Left colon (tissue), 2 donors: Measurements from ENCODE around the gene PLEKHF1. TPM values are rescaled to one million over a fixed set of nuclear protein-coding genes. Genes with fewer than 3 reads are reported as not detected.
A peak's percentile ranks its signal among the peaks of the same experiment; 100 is the strongest.

ENCODE experiments used
- ATAC-seq: fragments of 200-7000 bp; cut with Tn5 transposase; one replicate; pipeline ENCODE4 v1.9.1; 2020; ENCODE audit warnings: mild to moderate bottlenecking, moderate library complexity
- DNase-seq, 2 donors: peaks; one replicate each; pipeline ENCODE4 v3.0.0-alpha.2; 2020
- intact Hi-C, 2 donors: fragments of 100-400 bp; cut with DNase I in 1 of 2; cut with micrococcal nuclease in 1 of 2; formaldehyde crosslinking; loops; one replicate each; pipeline versions ENCODE4 v1.11.2 to v1.14.0; 2022; cut with DNase I, micrococcal nuclease
- total RNA-seq, 2 donors: library from RNA; stranded (reverse); fragmentation: NEBNext Ultra II Directional; extraction: Animal tissue kit (Norgen Biotek cat#: 25700); gene quantifications; one replicate each; pipeline ENCODE4 v1.2.1, GENCODE V29; 2021
- donor health status: DM: no; HTN: no; CAD: no.
- donor health status: DM: yes; HTN: yes; CAD: no.

Gene PLEKHF1
- total RNA-seq, 2 donors from 2014 or later: 2.8 to 3.7 TPM

DNA sequence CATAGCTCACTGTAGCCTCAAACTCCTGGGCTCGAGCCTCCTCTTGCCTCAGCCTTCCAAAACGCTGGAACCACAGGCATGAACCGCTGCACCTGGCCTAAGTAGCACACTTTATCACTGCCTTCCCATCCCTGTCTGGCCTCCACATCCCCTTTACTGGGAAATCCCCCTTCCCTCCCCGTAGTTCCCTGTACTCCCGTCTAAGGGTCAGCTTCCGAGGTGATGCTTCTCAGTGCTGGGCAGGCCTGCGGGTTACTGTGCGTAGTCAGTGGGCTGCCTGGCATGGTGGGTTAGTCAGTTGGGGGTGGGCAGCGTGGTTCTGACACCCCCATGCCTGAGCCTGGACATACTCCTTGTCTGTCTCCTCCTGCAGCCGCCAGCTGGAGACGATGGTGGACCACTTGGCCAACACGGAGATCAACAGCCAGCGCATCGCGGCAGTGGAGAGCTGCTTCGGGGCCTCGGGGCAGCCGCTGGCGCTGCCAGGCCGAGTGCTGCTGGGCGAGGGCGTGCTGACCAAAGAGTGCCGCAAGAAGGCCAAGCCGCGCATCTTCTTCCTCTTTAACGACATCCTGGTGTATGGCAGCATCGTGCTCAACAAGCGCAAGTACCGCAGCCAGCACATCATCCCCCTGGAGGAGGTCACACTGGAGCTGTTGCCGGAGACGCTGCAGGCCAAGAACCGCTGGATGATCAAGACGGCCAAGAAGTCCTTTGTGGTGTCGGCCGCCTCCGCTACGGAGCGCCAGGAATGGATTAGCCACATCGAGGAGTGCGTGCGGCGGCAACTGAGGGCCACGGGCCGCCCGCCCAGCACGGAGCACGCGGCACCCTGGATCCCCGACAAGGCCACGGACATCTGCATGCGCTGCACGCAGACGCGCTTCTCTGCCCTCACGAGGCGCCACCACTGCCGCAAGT lies 8.4 kb downstream of the PLEKHF1 start:
- DNase-seq: no peak
- intact Hi-C loops: no loop called here
- no peak for ATAC-seq

DNA sequence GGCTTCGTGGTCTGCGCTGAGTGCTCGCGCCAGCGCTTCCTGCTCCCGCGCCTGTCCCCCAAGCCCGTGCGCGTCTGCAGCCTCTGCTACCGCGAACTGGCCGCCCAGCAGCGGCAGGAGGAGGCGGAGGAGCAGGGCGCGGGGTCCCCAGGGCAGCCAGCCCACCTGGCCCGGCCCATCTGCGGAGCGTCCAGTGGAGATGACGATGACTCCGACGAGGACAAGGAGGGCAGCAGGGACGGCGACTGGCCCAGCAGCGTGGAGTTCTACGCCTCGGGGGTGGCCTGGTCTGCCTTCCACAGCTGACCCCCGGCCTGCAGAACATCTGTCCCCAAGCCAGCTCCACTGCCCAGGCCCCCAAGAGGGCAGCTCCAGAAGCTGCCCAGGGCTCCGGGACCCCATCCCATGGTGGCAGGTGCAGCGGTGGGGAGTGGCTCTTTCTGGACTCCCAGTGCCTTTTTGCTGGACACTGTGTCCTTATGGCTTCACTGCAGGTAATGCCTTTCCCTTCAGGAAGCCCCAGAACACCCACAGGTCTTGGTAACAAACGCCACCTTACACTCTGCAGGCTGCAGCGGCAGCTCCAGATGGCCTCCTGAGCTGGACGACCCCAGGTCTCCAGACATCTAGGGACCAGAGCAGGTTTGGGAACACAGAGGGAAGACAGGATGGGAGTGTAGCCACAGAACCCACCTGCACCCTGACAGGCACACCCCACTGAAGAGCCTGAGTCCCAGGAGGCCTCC lies 9.3 kb downstream of the PLEKHF1 start:
- intact Hi-C loops: no loop called here
- DNase-seq: no peak
- no peak for ATAC-seq

DNA sequence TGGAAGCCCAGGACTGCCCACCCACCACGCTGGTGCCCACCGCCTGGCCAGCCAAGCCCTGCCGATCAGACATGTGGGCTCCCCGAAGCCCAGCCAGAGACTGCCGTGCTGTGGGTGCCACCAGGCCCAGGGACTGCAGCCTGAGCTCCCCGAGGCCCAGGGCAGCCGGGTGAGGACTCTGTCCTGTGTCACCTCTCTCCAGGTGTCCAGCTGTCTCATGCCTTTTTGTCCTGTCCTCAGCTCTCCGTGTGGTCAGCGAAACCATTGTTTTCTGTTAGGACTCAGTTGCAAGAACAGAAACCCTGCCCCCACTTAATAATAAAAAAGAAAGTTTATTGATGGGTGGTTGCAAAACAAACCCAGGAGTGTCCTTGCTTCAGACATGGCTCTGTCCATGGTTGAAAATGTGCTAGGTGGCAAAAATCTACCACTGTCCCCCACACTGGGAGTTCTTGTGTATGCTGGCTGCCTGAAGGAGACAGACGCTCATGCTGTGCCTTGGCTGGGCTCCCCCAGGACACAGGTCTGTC lies 9.9 kb downstream of the PLEKHF1 start:
- DNase-seq: no peak
- intact Hi-C loops: no loop called here
- ATAC-seq: no peak

DNA sequence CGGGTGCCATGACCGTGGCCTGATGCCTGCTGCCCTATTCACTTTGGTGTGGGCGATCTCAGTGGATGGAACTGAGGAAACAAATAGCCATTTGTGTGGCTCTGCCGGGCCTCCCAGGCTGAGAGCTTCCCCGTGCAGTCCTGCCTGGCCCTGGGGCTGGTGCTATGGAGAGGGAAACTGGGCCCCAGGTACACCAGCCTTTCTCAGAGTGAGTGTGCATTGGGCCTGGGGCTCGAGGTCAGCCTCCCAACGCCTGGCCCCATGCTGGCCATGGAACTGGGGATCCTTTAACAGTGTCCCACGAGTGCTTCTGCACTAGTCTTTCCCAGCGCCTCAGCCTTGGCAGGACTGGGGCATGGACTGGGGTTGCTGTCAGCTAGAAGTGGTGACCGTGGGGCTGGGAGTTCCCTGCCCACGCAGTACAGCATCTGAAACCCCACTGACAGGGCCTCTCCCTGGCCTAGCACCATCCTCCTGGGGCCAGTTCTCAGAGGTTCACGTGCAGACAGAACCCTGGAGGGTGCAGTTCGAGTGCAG lies 10.5 kb downstream of the PLEKHF1 start:
- no peak for ATAC-seq
- intact Hi-C loops: no loop called here
- DNase-seq: no peak

DNA sequence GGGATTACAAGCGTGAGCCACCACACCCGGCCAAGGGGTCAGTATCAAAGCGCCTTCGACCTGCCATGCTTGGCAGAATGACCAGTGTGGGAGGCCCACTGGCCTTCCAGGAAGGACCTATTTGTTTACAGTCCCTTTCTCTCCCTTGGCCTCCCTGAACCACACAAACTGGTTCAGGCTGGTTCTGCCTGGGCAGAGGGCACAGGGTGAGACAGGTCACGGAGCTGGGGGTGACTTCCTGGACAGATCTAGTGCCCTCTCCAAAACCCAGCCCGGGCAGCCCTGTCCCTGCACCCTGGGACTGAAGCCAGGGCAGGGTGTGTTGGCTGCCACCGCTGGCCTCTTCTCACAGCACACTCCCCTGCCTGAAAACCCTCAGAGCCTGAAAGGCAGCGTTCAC lies 11.3 kb downstream of the PLEKHF1 start:
- no peak for DNase-seq
- peak; percentile 73 for ATAC-seq
- intact Hi-C loops: no loop called here

DNA sequence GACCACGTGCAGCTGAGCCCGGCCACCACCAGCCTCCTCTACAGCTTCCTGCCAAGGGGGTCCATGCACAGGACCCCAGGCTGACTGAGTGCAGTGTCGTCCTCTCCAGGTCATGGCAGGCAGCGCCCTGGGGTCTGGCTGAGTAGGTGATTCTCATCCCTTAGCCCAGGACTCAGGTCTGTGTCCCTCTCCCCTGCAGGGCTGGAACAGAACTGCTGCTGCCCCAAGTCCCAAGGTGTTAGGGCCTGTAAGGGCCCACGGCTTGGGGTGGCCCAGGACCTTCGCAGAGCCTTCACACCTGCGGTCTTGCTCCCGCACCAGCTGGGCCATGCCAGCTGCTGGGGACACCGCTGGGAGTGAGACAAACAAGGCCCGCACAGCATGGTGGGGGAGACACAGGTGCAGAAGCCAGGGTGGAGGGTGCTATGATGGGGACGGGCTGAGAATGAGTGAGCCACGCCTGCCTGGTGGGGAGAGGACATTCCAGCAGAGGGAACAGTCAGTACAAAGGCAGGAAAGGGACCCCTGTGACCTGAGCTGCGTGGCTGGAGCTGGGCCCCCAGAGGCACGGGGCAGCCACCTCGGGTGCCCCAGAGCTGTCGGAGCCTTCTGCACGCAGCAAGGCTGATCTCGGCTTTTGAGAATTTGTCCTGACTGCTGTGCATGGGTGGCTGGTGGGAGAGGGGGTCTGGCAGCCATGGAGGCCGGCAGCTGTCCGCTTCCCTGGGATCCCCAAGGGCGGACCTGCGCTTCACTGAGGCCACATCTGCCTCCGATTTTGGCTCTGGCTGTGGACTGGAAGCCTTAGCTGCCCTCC lies 11.9 kb downstream of the PLEKHF1 start:
- ATAC-seq (no peak), DNase-seq (no peak)
- intact Hi-C loops: no loop called here

DNA sequence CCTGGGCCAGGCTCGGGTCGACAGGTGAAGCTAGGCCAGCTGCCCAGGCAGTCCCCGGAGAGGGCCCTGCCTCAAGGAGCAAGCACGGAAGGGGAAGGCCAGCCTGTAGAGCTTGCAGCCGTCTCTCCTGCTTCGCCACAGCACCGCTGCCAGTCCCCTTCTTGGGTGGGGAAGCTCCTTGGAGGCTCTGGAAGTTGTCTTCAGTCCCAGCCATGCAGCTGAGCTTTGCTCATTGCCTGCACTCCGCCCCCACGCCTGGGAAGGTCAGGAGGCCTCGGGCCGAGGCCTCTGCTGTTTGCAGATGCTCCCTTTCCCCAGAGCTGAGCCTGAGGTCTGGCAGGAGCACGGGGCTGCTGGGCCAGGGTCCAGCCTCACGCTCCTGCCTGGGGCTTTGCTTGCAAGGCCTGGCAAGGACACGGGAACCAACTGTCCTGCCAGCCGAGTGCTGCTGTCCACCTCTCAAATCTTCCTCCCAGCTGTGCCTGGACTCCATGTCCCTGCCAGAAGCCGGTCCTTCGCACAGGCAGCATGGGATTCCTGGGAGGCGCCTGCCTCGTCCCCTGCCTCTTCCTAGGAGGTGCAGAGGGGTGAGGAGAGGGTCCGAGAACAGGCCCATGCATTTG lies 13.3 kb downstream of the PLEKHF1 start:
- intact Hi-C loops: no loop called here
- no peak for DNase-seq
- no peak for ATAC-seq

DNA sequence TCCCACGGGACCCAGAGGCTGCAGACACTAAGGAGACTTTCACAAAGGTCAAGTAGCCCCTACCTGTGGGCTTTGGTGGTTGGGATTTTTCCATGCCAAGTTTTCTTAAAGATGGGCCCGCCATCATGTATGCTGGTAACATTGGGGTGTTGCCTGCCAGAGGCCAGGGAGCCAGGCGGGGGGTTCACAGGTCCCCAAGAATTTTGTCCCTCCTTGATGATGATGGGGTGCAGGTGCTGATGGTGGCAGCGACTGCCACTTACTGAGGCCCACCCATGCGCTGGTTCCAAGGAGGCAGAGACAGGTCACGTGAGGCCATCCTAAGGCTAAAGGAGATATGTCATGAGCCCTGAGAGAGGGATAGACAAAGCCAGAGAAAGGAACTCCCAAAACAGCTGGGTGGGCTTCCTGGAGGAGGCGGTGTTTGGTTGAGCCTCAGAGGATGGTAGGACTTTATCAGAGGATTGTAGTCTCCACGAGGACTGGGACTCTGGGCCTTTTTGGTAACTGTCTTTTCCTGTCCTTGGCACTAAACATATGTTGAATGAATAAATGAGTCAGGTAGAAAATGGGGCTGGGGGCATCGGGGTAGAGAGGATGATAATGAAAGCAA lies 14.4 kb downstream of the PLEKHF1 start:
- DNase-seq (no peak), ATAC-seq (no peak)
- intact Hi-C loops: no loop called here

DNA sequence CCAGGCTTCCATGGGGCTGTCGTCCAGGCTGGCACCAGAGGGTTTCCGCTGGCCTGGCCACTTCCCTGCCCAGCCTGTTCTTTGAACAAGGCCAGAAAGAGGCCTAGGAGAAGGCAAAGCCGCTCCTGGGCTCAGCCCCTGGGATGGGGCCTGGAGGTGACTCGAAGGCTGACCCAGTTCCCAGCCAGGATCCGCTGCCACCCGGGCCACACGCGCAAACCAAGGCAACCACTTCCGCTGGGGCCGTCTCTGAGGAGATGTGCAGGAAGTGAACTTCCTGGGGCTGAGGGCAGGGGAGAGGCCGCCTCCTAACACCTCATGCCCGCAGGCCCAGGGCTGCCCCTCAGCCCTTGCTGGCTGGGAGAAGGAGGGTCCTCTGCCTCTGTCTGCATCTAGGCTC lies 15.2 kb downstream of the PLEKHF1 start:
- intact Hi-C loops: no loop called here
- ATAC-seq: peak; percentile 37
- peak; percentile 52 to 68 for DNase-seq

DNA sequence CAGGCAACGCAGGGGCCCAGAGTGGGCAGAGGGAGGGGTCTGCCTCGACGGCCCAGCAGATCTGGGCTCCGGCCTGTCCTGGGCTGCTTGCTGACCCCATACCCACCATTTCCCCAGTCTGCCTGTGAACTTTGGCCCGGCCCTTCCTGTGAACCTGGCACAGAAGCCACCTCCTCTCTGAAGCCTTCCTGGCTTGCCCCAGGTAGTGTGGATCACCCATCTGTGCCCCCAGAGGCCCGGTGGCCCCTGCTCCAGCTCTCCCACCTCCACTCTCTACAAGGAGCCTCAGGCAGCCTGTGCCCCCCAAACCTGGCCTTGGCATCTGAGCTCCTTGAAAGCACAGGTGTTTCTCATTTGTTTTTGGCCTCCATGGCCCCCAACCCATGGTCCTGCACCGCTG lies 15.7 kb downstream of the PLEKHF1 start:
- intact Hi-C loops: no loop called here
- DNase-seq (no peak), ATAC-seq (no peak)

DNA sequence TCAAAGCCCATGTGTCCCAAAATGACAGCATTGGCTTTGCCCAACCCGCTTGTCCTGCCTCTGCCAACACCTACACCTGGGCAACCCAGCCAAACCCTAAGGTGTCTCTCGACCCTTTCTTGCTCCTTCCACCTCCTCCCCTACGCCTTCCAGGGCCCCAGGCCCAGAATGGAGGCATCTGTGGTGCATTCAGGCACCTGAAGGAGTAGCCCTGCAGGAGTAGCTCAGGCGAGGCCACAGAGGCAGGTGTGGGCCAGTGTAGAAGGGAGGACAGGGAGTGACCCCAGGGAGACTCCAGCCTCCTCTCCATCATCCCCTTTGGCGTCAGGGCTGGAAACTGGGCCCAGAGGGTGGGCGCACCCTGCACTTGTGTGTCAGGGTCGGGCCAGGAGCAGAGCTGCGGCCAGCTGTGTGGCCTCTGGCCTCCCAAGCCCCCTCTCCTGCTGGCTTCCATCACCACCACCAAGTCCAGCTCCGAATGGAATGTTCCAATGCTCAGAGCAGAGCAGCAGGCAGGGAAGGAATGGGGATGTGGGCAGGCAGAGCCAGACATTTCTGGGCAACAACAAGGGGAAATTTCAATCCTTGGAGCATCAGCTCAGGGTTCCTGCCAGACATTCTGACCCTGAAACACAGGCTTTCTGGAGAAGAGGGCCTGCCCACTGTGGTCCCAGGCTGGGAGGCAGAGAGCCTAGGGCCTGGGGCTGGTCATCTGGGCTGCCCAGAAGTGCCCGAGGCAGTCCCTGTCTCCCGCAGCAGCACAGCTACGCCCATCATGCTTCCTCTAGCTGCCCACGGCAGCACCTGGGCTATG lies 16.4 kb downstream of the PLEKHF1 start:
- ATAC-seq: no peak
- intact Hi-C loops: no loop called here
- no peak for DNase-seq

DNA sequence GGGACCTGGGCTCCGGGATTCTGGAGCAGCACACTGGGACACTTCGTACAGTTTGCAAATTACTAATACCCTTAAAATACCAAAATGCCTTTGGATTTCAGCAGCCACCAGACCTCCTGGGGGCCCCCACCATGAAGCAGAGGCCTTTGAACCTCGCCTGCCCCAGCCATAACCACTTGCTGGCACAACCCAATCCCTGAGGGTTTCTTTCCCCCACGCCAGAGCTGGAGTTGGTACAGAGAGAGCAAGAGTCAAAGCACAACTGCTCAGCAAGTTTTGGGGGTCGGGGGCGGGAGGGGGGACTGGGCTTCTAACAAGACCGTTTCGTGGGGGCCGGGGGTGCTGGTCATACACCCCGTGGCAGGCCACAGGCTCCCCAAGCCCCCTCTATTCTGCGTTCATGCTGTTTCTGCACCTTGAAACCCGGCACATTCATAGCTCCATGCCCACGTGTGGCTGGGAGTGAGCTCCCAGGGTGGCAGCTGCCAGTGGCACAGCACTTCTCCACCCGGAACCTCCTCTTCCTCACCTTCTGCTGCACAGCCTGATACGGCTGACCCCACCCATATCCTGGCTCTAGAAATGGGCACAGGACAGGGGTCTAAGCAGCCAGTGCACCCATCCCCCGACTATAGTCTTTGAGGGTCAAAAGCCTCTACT lies 17.1 kb downstream of the PLEKHF1 start:
- intact Hi-C loops: no loop called here
- DNase-seq: no peak
- ATAC-seq: no peak

DNA sequence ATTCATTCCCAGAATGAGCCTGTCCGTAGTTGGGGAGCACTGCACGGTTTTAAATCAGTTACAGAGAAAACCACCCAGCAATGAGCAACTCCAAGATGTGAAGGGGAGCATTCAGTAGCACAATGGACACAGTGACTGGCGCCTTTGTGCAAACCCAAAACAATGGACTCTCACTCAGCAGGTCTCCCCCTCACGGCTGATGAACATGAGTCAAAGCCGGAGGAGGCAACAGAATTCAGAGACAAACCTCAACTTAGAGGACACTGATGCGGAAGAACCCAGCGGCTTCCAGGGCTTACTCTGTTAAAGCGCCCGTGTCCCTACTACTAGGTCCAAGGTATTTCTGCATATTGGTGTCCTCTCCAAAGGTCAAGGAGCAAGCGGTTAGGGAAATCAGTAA lies 17.7 kb downstream of the PLEKHF1 start:
- DNase-seq: no peak
- ATAC-seq: no peak
- intact Hi-C loops: no loop called here

DNA sequence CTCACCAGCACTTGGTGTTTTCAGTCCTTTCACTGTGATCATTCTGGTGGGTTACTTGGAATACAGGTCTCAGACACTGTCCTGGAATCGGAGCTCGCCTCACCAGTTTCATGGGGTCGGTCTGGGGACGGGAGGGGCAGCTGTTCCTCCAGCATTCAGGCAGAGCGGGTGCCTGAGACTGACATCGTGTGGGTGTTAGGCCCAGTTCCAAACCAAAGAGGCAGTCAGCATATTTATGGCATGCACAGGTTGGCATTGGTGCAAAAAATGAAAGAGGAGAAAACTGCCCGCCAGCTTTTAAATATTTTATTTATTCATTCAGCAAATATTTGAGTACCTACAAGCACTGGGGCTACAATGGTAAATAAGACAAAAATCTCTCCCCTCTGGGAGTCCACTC lies 20.1 kb downstream of the PLEKHF1 start:
- intact Hi-C loops: no loop called here
- no peak for ATAC-seq

DNA sequence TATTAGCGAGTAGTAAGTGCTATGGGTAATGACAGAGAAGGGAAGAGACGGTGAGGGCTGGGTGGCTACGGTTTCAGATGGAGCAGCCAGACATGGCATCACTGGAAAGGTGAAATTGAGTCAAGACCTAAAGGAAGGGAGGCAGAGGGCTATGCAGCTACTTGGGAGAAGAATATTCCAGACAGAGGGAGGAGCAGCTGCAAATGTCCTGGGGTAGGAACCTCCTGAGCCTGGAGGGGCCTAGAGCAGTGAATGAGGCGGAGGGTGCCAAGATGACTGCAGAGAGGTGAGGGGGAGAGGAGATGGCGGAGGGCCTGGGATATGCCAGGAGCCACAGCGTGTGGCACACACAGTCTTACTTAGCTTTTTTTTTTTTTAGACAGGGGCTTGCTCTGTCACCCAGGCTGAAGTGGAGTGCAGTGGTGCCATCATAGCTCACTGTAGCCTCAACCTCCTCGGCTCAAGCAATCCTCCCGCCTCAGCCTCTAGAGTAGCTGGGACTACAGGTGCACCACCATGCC lies 21.1 kb downstream of the PLEKHF1 start:
- no peak for DNase-seq
- no peak for ATAC-seq
- intact Hi-C loops: no loop called here

More for the DNA sequence above, 20.1 kb downstream of the PLEKHF1 start:
- DNase-seq: no peak

DNA sequence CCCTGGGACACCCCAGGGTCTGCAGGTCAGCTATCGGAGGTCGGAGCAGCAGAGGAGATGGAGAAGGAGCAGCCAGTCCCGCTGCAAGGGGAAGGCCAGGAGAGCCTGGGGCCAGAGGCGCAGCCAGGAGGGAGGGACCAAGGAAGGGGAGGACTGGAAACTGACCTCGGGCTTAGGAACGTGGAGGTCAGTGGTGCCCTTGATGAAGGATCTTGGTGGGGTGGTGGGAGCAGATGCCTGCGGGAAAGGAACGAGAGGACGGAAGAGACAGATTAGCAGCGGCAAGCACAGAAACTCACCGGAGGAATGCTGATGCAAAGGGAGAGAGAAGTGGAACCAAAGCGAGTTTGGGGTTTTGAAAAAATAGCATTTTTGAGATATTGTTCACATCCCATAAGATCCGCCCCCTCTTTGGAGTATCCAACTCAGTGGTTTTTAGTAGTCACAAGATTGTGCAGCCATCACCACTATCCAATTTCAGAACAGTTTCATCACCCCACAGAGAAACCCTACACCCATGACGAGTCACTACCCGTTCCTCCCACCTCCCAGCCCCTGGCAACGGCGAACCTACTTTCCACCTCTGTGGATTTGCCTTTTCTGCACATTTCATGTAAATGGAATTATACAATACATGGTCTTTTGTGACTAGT lies 22.1 kb downstream of the PLEKHF1 start:
- ATAC-seq (no peak), DNase-seq (no peak)
- intact Hi-C loops: no loop called here
